GM19455 (cell line): ENCODE measurements around the gene SLC12A4.
"Not testable (repeated sequence)": the region's sequence is repeated elsewhere in the genome, so short reads cannot be mapped to it uniquely, and the experiment has no call there.

Source experiments
- ATAC-seq: cut with Tn5 transposase; IDR thresholded peaks from one replicate; pipeline ENCODE4 v1.9.1; 2021; ENCODE audit not compliant: unreplicated experiment

SLC12A4 gene

DNA sequence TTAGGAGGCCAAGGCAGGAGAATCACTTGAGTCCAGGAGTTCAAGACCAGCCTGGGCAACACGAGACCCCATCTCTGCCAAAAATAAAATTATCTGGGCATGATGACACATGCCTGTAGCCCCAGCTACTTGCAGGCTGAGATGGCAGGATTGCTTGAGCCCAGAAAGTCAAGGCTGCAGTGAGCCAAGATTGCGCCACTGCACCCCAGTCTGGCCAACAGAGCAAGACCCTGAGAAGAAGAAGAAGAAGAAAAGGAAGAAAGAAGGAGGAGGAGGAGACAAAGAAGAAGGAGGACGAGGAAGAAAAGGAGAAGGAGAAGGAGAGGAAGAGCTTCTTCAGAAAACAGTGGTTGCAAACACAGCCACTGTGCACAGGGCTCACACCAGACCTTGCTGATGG is 20.2 kb upstream of the SLC12A4 start:
- ATAC-seq, result no peak

- ATAC-seq, result no peak
These were observed 19.2 kb upstream of the SLC12A4 start for GRCh38 chr16:67987460-67988160.

GRCh38 chr16:67986949-67987348 is 18.5 kb upstream of the SLC12A4 start:
- ATAC-seq, result no peak

- ATAC-seq, result no peak
These were observed 13.7 kb upstream of the SLC12A4 start for GRCh38 chr16:67982011-67982696.

- ATAC-seq, result no peak
These were observed 11.7 kb upstream of the SLC12A4 start, which contains the start of gene DPEP3 for GRCh38 chr16:67979955-67980678. TSS of gene DPEP3 (minus strand) at chr16:67980499. CDS start at chr16:67980380, 119 bp downstream.

DNA sequence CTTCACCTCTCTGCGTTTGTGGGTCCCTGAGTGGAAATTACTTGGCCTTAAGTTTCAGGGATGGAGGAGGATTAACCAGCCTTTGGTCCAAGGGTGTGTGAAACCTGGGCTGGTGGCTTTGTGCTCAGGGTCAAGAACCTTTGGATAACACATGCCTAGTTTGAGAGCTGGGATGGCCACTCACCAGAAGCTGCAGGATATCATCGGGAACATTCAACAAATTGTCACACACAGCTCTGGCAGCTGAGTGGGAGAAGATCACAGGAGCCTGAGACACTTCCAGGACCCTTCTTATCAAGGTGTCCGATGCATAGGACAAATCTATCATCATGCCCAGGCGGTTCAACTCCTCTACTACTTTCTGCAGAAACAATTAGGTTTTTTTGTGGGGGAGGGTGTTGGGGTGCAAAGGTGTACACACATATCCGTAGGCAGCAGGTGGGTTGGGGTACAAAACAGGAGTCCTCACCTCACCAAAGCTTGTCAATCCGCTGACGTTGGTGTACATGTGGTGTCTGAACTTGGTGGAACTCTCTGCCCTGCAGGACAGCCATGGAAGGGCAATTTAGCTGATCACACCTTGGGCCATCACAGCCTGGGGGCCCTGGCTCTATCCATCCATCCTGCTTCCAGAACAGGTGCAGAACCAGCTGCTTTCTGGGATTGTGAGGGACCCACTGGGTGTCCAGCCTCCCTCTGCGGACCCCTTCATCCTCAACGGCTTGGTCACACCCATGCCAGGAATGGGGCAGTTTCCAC is 9.2 kb upstream of the SLC12A4 start:
- no peak for ATAC-seq

DNA sequence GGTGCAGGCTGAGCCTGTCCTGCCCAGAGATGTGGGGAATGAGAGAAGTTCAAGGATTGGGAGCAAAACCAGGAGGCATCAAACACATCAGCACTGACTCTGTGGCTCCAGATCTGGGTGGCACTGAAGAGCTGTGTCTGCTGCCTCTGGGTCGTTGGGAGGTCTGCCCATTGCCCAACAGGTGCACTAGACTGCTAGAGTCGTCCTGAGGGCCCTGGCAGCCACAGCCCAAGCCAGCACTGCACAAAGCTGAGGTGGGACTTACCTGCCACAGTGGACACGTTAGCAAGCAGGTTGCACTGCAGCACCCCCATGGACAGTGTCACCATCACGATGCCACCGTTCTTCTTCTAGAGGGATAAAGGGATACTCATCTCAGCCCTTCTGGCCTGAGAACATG is 8.6 kb upstream of the SLC12A4 start:
- ATAC-seq, result no peak

DNA sequence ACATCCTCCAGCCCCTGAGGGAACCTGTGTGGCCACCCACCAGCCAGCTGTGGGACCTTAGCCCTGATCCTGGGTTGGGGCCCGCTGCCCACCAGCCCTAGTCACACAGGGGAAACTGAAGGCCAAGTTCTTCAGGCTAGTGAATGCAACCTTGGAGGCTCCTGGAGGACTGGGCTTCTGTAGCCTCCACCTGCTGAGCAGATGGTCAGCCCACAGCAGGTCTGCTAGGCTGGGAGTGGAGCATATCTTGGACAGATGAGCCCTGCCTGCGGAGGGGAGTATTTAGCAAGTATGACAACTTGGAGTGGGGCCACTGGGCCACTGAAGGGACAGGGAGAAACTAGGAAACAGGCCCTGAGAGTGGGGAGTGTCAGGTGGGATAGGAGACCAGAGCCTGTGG is 7.8 kb upstream of the SLC12A4 start:
- no peak for ATAC-seq

DNA sequence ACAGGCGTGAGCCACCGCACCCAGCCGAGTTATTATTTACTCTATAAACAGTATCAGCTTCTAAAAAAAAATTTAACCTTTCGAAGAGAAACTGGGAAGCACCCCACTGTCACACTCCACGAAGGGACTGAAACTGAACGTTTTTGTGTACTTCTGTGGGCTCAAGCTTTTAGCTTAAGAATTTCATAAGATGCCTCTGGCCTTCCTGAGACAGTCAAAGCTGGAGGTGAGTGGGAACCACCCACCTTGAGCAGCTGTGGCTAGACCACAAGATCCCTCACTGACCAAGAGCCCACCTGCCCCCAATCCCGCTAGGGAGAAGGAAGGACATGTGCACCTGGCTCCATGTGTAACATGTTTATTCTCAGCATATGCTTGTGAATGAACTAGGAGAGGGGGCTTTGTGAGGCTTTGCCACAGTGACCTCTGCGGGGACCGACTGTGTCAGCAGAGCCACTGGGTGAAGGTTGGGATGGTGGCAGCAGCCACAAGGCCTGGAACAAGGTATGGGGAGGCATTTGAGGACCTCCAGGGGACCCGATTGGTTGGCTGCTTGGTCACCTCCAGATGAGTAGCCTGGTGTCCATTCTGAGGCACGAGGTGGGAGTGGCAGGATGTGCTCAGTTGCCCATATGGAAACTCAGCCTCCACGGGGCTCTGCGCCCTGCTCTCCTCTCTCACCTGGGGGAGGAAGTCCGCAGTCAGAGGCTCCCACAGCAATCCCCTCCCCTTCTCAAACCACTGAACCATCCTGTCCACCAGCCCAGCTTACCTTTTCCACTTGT is 7.1 kb upstream of the SLC12A4 start:
- ATAC-seq, result no peak

DNA sequence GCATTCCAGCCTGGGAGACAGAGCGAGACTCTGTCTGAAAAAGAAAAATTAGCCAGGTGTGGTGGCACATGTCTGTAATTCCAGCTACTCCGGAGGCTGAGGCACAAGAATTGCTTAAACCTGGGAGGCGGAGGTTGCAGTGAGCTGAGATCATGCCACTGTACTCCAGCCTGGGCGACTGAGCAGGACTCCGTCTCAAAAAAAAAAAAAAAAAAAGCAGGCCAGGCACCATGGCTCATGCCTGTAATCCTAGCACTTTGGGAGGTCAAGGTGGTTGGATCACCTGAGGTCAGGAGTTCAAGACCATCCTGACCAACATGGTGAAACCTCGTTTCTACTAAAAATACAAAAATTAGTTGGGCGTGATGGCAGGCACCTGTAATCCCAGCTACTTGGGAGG is 3.8 kb upstream of the SLC12A4 start:
- not testable (repeated sequence) for ATAC-seq

DNA sequence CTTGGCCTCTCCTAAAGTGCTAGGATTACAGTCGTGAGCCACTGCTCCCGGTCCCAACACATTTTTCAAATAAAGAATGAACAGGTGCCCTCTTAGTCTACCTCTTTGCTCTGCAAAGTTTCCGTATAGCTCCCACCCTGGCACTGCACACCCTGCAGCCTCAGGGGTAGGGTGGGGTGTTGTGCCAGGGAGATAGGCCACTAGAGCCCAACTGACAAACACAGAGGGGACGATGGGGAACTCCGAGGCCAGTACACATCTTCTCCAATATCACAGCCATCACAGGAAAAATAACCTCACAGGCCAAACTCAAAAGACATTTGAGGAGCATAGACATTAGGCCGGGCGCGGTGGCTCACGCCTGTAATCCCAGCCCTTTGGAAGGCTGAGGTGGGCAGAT is 2.7 kb upstream of the SLC12A4 start:
- no peak for ATAC-seq

DNA sequence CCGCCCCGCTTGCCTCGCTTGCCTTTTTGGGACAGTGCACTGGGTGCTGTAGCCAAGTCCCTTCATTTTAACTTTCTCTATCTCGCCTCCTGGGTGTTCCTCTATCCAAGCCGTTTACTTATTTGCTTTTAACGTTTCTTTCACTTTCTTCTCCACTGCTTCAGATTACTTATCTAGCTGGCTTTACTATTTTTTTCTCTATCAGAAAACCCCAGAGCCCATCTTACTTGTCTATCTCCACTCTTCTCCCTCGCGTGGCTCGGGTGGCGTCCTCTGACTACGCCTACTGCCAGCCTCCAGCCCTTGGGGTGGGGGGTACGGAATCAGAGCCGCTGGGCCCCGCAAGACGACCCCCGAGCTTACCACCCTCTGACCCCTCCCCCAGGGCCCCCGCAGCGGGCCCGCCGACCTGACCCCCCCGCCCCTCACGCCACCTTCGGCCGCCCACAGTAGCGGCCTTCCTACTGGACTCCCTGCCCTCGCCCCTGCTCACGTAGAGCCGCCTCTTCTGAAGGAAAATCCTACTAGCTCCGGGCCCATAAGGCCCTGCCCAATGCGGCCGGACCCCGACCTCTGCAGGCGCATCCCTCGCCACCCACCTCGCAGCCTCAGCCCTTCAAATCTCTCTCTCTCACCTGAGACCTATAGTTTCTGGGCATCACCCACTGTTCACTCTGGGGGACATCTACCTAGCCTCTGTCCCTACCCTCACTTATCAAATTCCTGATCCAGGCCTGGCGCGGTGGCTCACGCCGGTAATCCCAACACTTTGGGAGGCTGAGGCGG is 1.0 kb upstream of the SLC12A4 start:
- ATAC-seq, result no peak

GRCh38 chr16:67967958-67968399 is 458 bp downstream of the SLC12A4 start:
- peak; percentile 28 for ATAC-seq

GRCh38 chr16:67967183-67967957 is 1.1 kb downstream of the SLC12A4 start:
- no peak for ATAC-seq

DNA sequence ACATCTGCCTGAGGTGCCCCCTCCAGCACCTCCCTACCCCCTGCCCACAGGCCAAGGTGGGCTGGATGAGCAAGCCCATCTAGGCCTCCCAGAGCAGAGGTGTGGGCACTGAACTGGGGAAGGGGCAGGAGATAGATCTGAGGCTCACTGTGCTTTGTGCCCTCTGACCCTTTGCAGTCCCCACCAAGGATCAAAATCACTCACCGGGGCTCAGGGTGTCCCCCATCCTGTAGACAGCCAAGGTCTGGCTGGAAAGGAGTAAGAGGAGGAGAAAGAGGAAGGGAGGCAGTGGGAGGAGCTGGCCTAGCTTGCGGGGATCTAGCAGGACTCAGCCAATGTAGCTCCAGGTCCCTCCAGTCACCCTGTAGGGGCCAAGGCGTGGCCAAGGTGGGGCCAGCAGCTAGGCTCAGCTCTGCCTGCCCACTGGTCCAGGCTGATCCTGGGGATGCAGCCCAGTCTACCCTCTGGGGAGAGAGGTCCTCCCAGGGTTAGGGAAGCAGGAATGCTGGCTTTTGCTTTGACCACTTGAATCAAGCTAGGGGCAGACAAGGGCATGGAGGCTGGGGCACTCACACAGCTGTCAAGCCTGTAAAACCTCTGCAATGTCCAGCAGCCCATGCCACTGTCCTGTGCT is 1.8 kb downstream of the SLC12A4 start:
- ATAC-seq, result no peak

GRCh38 chr16:67965668-67966548 is 2.5 kb downstream of the SLC12A4 start:
- no peak for ATAC-seq

GRCh38 chr16:67964477-67965131 is 3.8 kb downstream of the SLC12A4 start:
- ATAC-seq, result no peak
